Hematopoietic multipotent progenitor cell treated with erythropoietin and hydrocortisone succinate and interleukin-3 and kit ligand, for 17 days (in vitro differentiated cells): ENCODE measurements around the gene BLTP2.
"Not testable (repeated sequence)": the region's sequence is repeated elsewhere in the genome, so short reads cannot be mapped to it uniquely, and the experiment has no call there.

ENCODE experiments used
- DNase-seq: peaks from one replicate; pipeline ENCODE4 v3.0.0-alpha.2; 2015; ENCODE audit warnings: low spot score

The BLTP2 gene

GRCh38 chr17:28646039-28646754 lies 1.2 kb upstream of the BLTP2 start:
- DNase-seq: peak; percentile 25

DNA sequence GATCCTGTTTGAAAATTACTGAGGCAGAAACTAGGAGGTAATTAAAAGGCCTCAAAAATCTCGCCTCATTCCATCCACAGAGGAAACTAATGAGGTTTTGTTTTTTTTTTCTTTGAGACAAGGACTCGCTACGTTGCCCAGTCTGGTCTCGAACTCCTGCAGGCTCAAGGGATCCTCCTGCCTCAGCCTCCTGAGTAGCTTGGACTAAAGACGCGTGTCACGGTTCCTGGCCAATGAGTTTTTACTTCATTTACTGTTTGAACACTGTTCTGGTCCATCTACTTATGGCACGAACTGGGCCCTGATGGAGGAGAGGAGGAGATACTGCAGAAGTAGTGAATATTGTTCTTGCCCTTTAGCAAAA lies 600 bp upstream of the BLTP2 start:
- DNase-seq: no peak

DNA sequence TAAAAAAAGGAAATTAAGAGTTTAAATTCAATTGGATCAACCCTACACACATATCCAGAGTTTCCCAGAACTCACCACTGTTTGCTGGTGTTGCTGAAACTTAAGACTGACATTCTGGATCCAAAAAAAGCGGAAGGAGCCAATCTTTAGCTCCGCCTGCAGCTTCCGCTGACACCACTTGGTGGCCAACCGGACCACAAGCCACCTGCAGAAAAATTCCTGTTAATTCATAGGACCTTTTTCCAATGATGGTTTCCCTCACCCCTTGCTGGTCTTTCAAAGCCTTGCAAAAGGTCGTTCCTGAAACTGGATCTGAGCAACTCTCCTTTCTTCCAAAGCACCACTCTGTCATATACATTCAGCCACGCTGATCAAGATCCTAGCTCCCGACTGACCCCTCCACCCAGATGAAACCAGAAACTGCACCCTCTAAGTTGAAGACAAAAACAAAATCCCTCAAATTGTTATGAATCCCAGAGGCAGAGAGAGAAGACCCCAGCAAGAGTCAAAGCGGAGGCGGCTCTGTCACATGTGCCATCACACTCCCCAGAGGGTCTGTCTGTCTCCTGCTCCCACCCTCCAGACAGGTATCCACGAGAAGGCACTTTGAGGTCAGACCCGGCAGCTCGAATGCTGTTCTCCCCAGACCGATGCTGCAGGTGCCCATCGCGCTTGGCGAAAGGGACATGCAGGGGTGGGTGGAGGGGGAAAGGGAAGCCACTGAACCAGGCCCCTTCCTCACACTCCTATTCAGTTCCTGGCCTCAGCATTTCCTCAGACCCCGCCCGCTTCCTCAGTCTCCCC lies 773 bp downstream of the BLTP2 start:
- peak; percentile 57 for DNase-seq

DNA sequence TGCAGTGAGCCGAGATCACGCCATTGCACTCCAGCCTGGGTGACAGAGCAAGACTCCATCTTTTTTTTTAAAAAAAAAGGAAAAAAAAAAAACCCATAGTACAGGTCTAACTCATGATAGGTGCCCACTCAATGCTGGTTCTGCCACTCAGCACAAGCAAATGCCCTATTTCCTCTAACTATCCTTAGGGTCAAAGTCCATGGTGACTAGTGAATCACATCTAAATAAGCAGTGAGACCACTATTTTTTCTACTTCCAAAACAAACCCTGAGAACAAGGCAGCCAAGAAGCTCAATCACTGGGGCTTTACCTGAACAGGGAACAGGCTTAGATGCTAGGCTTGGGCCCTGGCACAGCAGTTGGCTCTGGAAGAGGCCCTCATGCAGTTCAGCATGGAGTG lies 3.4 kb downstream of the BLTP2 start:
- DNase-seq: no peak

GRCh38 chr17:28635506-28635905 lies 9.5 kb downstream of the BLTP2 start:
- no peak for DNase-seq

GRCh38 chr17:28634206-28634865 lies 10.6 kb downstream of the BLTP2 start:
- DNase-seq: no peak

DNA sequence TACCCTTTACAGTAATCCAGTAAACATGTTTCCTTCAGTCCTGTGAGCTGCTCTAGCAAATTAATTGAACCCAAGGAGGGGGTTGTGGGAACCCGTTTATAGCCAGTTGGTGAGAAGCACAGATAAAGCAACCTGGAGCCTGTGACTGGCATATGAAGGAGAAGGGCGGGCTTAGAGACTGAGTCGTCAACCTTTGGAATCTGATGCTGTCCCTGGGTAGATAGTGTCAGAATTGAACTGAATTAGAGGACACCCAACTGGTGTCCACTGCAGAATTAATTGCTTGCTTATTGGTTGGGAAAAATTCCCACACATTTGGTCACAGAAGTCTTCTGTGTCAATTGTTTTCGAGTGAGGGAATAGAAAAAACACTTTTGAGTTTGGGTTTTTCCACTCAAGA lies 18.1 kb downstream of the BLTP2 start:
- no peak for DNase-seq

DNA sequence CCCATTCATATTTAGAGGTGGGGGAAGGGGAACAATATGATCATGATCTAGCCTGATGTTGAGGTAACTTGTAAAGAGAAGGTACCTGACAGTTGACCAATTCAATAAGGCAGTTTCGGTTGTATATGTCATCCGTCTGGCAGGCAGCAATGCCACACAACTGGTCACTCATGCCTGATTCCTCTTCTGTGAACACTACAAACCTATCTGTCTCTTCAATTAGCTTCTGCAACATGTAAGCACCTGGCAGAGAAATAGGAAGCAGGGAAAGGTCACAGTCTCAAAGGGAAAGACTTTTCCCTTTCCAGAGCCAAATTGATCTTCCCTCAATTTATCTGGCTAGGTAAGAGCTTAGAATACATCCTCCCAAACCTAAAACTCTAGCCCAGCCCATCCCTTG lies 20.8 kb downstream of the BLTP2 start:
- DNase-seq: no peak

DNA sequence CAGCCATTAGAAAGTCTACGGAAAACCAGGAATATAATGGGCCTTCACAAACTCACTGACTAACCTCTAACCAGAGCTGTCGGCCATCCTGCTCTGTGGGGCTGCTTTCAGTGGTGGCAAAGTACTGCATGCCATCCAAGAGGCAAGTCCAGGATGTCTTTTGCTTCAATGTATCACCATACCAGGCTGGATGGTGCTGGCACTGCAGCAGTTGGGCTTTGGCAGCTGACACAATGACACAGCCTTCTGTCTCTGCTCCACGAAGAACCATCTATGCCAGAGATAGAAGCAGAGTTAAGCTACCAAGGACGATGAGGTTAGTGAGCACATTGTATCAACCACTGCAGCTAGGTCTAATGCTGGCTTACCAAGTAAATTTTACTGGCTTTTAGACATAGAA lies 21.3 kb downstream of the BLTP2 start:
- no peak for DNase-seq

DNA sequence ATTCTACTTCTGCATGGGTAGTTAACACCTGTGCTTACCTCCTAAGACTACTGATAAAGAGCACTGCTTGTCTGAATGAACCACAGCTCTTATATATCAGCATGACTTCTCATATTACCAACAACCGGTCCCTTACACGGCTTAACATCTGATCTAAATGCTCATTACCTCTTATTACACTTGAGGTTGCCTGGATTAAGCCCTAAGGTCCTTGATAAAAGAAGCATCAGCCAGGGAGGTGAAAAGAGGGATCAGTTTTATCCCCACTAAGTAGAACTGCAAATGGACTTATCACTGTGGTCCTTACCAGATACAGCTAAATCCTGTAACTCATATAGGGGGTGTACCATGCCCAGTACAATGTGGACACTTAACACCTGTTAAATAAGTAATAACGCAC lies 22.8 kb downstream of the BLTP2 start:
- DNase-seq: no peak

DNA sequence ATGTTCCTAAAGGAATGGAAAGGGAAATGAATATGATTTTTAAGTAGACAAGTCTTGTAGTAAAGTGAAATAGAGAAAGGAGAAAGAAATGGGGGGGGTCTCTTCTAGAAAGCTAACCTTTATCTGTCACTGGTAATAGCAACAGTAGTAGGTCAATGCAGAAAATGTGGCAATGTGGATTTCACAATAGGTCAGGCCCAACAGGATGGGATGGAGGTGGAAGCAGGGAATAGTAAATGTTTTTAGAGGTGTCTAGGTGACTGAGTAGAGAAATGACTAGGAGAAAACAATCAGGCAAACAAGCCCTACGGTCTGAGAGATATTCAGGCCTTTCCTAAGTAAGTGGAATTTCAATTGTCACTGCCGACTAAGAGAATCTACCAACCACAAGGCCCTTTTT lies 24.9 kb downstream of the BLTP2 start:
- no peak for DNase-seq

- no peak for DNase-seq
Observed at GRCh38 chr17:28618464-28618863, 26.5 kb downstream of the BLTP2 start.

DNA sequence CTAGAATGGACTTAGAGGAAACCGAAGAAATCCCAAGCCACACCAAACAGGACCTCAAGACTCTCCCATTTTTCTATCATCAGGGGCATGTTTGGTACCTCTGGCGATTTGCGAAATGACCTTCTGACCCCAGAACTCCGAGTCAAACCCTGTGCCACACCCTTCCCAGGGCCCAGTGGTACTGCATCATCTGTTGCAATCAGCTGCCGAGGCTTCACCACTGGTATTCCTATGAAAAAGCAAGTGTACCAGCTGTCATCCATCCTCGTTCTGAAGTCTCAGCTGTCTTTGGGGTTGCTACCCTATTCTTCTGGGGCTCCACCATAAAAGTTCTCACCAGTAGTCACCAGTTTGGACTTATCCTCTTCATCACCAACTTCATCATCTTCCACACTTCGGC lies 28.7 kb downstream of the BLTP2 start:
- DNase-seq: no peak

DNA sequence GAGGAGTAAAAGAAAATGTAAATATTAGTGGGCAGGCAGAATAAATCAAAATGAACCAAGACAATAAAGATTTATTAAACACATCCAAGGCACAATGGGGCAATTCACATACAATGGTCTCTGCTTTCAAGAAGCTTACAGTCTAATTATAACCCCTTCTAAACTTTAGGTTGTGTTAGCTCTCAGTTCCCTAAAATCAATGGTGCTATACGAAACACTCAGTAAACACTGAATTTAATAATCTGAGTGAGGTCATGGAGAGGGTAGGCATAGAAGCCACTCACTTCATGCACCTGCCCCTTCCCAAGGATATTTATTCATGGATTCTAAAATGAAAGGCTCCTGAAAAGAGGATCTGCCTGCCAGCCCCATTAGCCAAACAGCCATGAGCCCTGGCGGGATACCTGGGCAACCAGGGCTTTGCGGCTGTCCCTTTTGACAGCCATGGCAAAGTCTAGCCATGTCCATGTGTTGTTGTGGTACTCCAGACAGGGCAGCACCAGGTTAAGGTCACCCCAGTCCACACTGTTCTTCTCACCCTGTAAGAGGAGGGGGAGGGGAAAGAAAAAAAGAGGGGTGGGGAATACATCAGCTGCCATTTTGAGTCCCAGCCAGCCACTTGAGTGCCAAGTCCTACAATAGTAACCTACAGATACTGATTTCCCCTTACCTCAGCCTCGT lies 29.6 kb downstream of the BLTP2 start:
- DNase-seq: no peak

DNA sequence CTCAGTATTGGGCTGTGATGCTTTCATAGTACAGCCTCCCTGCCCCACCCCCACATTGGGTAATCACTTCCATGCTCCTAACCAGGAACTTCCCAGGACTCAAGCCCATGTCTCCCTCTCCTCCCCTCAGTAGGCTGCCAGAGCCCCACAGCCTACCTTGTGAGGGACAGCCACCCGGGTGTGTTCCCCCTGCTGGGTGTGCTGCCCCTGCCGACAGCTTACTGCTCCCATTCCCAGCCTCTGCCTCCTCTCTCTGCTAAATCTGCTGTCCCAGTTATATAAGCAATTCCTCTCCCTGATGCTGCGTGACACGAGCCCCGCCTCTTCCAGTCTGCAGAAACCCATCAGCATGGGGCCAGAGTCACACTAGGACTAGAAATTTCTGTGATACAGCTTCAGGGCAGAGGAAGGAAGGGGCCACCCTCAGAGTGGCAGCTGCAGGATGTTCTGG lies 31.0 kb downstream of the BLTP2 start, which contains the start of gene RSKR:
RSKR (minus strand) TSS at position 255 of the 451 bp plus-strand sequence; CDS start at position 231, 24 bp downstream.
- no peak for DNase-seq

DNA sequence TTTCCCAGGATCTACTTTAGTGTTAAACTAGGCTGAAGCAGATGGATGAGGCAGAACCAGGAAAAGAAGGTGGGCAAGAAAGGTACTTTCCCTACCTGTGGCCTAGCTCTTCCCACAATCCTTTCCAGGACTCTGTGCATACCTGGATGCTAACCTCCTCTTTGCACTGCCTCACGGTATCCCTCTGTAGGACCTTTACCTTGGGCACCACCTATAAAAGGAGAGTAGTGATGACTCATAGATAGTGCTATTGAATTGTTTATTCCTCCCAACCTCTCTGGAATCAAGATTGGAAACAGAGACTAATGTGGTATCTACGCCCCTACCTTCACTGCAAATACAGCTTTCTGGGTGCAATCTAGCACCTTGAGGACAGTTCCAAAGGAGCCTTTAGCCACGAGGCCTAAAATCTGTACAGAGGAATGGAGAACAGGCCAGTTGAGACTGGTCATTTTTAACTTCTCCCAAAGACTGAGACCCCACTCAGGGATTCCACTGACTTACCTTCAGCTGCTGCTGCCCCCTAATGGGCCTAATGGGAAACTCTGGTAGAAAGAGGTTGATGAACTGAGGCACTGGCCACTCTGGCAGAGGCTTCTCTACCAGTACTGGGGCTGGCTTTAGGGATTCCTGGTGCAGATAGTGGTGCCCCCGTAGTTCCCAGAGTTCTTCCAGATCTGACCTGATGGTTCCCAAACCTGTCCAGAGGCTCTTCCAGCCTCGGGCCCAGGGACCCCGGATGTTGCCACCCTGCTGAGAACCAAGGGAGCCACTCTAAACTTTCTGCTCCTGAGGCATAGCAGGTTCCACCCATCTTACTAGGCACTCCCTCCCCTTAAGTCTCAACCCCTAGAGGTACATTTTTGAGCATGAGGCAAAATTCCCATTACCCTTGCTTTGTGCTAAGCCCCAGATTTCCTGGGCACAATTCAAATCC lies 31.8 kb downstream of the BLTP2 start:
- peak; percentile 53 for DNase-seq

GRCh38 chr17:28612531-28612930 lies 32.4 kb downstream of the BLTP2 start:
- no peak for DNase-seq

GRCh38 chr17:28610376-28610775 lies 34.6 kb downstream of the BLTP2 start:
- no peak for DNase-seq

DNA sequence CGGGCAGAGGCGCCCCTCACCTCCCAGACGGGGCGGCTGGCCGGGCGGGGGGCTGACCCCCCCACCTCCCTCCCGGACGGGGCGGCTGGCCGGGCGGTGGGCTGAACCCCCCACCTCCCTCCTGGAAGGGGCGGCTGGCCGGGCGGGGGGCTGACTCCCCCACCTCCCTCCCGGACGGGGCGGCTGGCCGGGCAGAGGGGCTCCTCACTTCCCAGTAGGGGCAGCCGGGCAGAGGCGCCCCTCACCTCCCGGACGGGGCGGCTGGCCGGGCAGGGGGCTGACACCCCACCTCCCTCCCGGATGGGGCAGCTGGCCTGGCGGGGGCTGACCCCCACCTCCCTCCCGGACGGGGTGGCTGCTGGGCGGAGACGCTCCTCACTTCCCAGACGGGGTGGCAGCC lies 40.9 kb downstream of the BLTP2 start:
- DNase-seq: not testable (repeated sequence)

DNA sequence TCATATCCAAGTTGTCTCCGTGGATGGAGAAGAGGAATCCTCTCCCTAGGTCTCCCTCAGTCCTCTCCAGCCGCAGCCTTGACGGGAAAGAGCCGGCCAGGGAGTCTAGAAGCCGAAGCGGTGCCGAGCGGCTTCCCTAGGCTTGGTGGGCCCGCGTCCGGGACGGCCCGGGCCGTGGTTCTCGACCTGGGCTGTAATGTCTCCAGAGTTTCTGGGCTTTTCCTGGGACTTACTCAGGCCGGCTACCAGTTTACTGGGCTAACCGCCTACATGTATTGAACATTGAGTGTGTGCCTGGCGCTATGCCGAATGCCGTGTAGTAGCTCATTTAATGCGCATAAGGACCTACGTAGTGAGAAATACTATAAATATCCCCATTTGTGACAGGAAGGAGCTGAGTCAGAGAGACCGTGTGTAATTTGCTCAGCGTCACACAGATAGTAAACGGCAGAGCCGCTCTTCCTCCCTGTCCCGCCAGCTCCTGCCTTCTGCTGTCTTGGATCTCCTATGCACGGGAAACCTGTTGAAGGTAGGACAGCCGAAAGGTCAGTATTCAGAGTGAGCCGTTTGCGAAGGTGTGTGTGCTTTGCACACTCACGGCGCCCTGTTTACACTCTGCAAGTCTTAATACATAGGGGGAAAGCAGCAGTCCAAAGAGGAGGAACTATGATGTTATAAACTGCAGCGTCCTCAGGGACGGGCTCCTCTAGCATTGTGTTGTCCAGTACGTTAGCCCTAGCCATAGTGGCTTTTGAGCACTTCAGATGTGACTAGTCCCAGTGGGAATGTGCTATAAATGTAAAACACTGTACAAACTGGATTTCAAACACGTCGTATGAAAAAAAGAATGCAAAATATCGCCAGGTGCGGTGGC lies 45.4 kb downstream of the BLTP2 start:
- DNase-seq: peak; percentile 77
